ENCODE results near the gene MTX2.
A peak's percentile ranks its signal among the peaks of the same experiment; 100 is the strongest.

The MTX2 gene

GRCh38 chr2:176269319-176270099, at the start of gene MTX2:
Gene MTX2 (plus strand): TSS chr2:176269442. CDS start chr2:176269630, 188 bp downstream.
- peak; percentile 78 for DNase-seq

- no peak for DNase-seq
These were observed 41.4 kb upstream of the MTX2 start for GRCh38 chr2:176227874-176228273.

- no peak for DNase-seq
These were observed 35.1 kb upstream of the MTX2 start for GRCh38 chr2:176234156-176234555.

GRCh38 chr2:176234940-176235339, 34.3 kb upstream of the MTX2 start:
- no peak for DNase-seq

- no peak for DNase-seq
These were observed 31.8 kb upstream of the MTX2 start for GRCh38 chr2:176237456-176237855.

GRCh38 chr2:176239031-176239430, 30.2 kb upstream of the MTX2 start:
- no peak for DNase-seq

- DNase-seq: no peak
These were observed 28.9 kb upstream of the MTX2 start for GRCh38 chr2:176240301-176240700.

- no peak for DNase-seq
These were observed 27.0 kb upstream of the MTX2 start for GRCh38 chr2:176242276-176242675.

GRCh38 chr2:176246331-176246730, 22.9 kb upstream of the MTX2 start:
- no peak for DNase-seq

GRCh38 chr2:176247859-176248258, 21.4 kb upstream of the MTX2 start:
- DNase-seq: no peak

- DNase-seq: no peak
These were observed 17.3 kb upstream of the MTX2 start for GRCh38 chr2:176251928-176252327.

- DNase-seq: no peak
These were observed 8.6 kb upstream of the MTX2 start for GRCh38 chr2:176260689-176261088.

GRCh38 chr2:176261136-176261535, 8.1 kb upstream of the MTX2 start:
- no peak for DNase-seq

GRCh38 chr2:176268976-176269318, 295 bp upstream of the MTX2 start:
- no peak for DNase-seq

GRCh38 chr2:176270100-176270750, 983 bp downstream of the MTX2 start:
- no peak for DNase-seq

- DNase-seq: no peak
These were observed 3.7 kb downstream of the MTX2 start for GRCh38 chr2:176272870-176273459.

- no peak for DNase-seq
These were observed 9.7 kb downstream of the MTX2 start for GRCh38 chr2:176278927-176279326.

- no peak for DNase-seq
These were observed 10.9 kb downstream of the MTX2 start for GRCh38 chr2:176280156-176280555.

- DNase-seq: no peak
These were observed 11.8 kb downstream of the MTX2 start for GRCh38 chr2:176280867-176281658.

- DNase-seq: no peak
These were observed 14.2 kb downstream of the MTX2 start for GRCh38 chr2:176283291-176284068.

GRCh38 chr2:176284461-176285049, 15.3 kb downstream of the MTX2 start:
- DNase-seq: no peak

- no peak for DNase-seq
These were observed 16.1 kb downstream of the MTX2 start for GRCh38 chr2:176285321-176285720.

Data from activated T-cell treated with anti-CD3 and anti-CD28 coated beads, Interleukin-2, amount 50 U/mL, for 1 hour (primary cell).